WTC11 (cell line): ENCODE results near the gene ZC3H12D.
"Not testable (repeated sequence)": the region's sequence is repeated elsewhere in the genome, so short reads cannot be mapped to it uniquely, and the experiment has no call there.

Experiments
- ATF2 ChIP-seq: sonication (generic); formaldehyde crosslinking; IDR thresholded peaks from 2 replicates; pipeline ENCODE4 v1.8.1; 2022; ENCODE audit warnings: low read depth, missing genetic modification reagents, borderline replicate concordance
- CTCF ChIP-seq: fragments of 200-600 bp; IDR thresholded peaks from 2 replicates; pipeline ENCODE4 v1.8.0; 2022; ENCODE audit warnings: antibody characterized with exemption
- E2F5 ChIP-seq: sonication (generic); formaldehyde crosslinking; IDR thresholded peaks from 2 replicates; pipeline ENCODE4 v1.8.1; 2022; ENCODE audit warnings: mild to moderate bottlenecking, moderate library complexity, missing genetic modification reagents
- FOXP1 ChIP-seq: sonication (generic); formaldehyde crosslinking; IDR thresholded peaks from 2 replicates; pipeline ENCODE4 v1.8.0; 2022; ENCODE audit warnings: missing genetic modification reagents, mild to moderate bottlenecking, moderate library complexity, borderline replicate concordance
- FOXP4 ChIP-seq: sonication (generic); formaldehyde crosslinking; IDR thresholded peaks from 2 replicates; pipeline ENCODE4 v1.8.0; 2022; ENCODE audit warnings: mild to moderate bottlenecking, missing genetic modification reagents
- MAX ChIP-seq: sonication (generic); formaldehyde crosslinking; IDR thresholded peaks from 2 replicates; pipeline ENCODE4 v1.8.0; 2022; ENCODE audit warnings: mild to moderate bottlenecking, missing genetic modification reagents
- NFYB ChIP-seq: sonication (generic); formaldehyde crosslinking; conservative IDR thresholded peaks from 2 replicates; pipeline ENCODE4 v1.8.0; 2022; ENCODE audit warnings: low read depth, missing genetic modification reagents
- SP1 ChIP-seq: sonication (generic); formaldehyde crosslinking; conservative IDR thresholded peaks from 2 replicates; pipeline ENCODE4 v1.8.1; 2022; ENCODE audit warnings: missing genetic modification reagents
- USF1 ChIP-seq: sonication (generic); formaldehyde crosslinking; IDR thresholded peaks from 2 replicates; pipeline ENCODE4 v1.8.0; 2022; ENCODE audit warnings: mild to moderate bottlenecking, missing genetic modification reagents
- ZNF416 ChIP-seq: fragments of 250-450 bp; sonication (Bioruptor Pico); IDR thresholded peaks from 2 replicates; pipeline ENCODE4 v1.9.0; 2021; ENCODE audit warnings: mild to moderate bottlenecking, inconsistent platforms

- not testable (repeated sequence) for TF ChIP-seq E2F5; FOXP4; CTCF; SP1 (CRISPR knock-in tag); NFYB (CRISPR knock-in tag); ATF2 (CRISPR knock-in tag); FOXP1 (CRISPR knock-in tag); USF1 (CRISPR knock-in tag); MAX; ZNF416
These were observed 24.6 kb downstream of the ZC3H12D start for GRCh38 chr6:149460249-149460648.
